HG02840 (cell line): Measurements from ENCODE around the gene JAKMIP2.
"Not testable (repeated sequence)": the region's sequence is repeated elsewhere in the genome, so short reads cannot be mapped to it uniquely, and the experiment has no call there.

Source experiments
- ATAC-seq: cut with Tn5 transposase; IDR thresholded peaks from one replicate; pipeline ENCODE4 v1.9.1; 2021; ENCODE audit warnings: mild to moderate bottlenecking, moderate library complexity, moderate number of reproducible peaks; ENCODE audit not compliant: unreplicated experiment, low FRiP score

Gene JAKMIP2

GRCh38 chr5:147621016-147621415, 161.5 kb downstream of the JAKMIP2 start:
- ATAC-seq = no peak

DNA sequence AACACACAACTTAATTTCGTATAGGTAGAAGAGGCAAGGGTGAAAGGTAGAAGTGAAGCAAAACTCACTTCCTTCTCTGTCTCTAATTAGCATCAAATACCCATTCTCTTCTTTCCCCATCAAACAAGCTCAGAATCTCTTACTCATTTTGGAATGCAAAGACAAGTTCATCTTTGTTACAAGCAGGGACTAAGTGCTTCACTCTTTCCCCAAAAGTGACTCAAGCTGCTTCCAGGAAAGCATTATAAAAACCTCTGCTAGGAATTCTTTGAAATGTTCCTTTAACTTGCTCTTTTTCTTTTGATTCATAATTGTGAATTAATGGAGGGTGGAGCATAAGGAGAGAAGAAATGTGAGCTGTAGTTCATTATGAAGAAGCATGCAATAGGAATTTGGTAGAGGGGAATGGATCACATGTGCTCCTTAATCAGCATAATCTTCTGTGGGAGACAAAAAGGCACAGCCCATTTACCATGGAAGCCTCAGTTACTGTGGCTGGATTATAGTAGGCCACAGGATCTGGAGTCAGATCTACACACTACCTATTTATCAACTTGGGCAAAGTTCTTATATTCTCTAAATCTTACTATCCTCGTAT, 163.1 kb downstream of the JAKMIP2 start:
- no peak for ATAC-seq

DNA sequence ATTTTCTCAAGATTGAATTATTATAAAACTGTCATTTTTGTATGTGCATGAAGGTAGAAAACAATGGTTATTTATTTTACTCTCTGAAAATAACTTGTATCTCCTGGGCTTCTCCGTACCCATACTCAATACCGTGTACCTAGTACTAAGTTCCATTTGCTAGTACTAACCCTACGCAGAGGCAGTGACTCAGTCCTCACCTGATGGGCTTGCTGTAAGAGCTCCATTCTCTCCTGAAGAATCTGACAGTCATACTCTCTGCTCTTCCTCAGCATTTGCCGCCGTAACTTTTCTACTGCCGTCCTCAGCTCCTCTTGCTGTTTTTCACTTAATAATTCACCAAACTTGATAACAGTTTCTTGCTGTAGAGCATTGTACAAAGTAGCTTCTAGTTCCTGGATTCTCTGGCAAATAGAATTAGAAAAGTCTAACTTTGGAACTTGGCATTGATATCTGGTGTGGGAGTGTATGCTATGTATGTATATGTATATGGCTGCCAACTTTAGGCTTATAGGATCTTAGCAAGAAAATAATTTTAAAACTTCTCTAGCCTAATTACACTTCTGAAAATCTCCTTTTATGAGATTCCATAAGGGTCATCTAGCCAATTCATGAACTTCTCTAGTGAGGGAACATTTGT, 164.7 kb downstream of the JAKMIP2 start:
- no peak for ATAC-seq

GRCh38 chr5:147617191-147617606, 165.3 kb downstream of the JAKMIP2 start:
- ATAC-seq = no peak

- ATAC-seq = no peak
These were observed 166.1 kb downstream of the JAKMIP2 start for GRCh38 chr5:147616421-147616820.

DNA sequence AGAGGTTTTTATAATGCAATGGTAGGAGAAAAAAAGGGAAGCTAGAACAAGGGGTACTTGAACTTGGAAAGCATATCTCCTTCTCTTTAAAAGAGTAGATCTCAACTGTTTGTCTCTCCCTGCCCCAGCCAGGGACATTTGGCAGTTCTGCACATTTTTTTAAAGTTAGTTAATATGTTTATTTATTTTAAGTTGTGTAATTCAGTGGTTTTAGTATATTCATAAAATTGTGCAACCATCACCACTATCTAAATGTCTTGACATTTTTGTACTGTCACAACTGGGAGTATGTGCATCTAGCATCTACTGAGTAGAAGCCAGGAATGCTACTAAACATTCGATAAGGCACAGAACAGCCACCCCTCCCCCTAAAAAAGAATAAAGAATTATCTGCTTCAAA, 169.2 kb downstream of the JAKMIP2 start:
- no peak for ATAC-seq

DNA sequence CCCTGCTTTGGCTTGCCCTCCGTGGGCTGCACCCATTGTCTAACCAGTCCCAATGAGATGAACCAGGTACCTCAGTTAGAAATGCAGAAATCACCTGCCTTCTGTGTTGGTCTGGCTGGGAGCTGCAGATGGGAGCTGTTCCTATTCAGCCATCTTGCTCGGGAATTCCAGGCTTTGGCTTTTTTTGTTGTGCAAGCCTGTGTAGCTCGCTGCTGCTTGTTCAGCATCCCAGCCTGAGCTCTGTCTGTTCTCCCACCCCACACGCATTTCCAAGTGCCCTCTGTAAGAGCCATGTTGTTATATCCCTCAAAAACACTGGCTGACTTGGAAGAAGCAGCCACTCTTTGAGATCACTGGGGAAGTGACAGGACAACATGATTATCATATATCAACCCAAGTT, 171.0 kb downstream of the JAKMIP2 start:
- ATAC-seq = no peak

GRCh38 chr5:147610798-147611197, 171.7 kb downstream of the JAKMIP2 start:
- no peak for ATAC-seq

GRCh38 chr5:147601652-147602051, 180.9 kb downstream of the JAKMIP2 start:
- ATAC-seq = no peak

- no peak for ATAC-seq
These were observed 191.4 kb downstream of the JAKMIP2 start for GRCh38 chr5:147591120-147591519.

GRCh38 chr5:147590096-147590495, 192.4 kb downstream of the JAKMIP2 start:
- ATAC-seq = no peak

- no peak for ATAC-seq
These were observed 195.7 kb downstream of the JAKMIP2 start for GRCh38 chr5:147586832-147587231.

DNA sequence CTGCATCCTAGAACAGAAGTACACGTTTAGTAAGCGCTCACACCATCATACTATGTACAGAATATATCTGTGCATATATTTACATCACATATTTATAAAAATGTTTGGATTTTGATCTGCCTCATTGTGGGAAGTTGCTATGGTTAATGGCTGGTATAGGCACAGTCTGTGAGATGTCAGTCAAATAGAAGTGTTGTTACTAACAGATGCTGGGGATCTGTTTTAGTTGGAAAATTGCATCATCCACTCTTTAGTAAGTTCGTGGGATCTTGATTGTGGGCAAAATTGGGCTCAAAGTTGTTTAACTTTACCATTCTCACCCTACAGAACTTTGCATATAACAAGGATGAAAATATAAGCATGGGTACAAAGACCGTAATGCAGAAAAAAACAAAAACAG, 196.3 kb downstream of the JAKMIP2 start:
- no peak for ATAC-seq

- not testable (repeated sequence) for ATAC-seq
These were observed 200.3 kb downstream of the JAKMIP2 start for GRCh38 chr5:147582272-147582671.

- not testable (repeated sequence) for ATAC-seq
These were observed 202.1 kb downstream of the JAKMIP2 start for GRCh38 chr5:147580418-147580817.

- ATAC-seq = no peak
These were observed 204.1 kb downstream of the JAKMIP2 start for GRCh38 chr5:147578228-147579024.

DNA sequence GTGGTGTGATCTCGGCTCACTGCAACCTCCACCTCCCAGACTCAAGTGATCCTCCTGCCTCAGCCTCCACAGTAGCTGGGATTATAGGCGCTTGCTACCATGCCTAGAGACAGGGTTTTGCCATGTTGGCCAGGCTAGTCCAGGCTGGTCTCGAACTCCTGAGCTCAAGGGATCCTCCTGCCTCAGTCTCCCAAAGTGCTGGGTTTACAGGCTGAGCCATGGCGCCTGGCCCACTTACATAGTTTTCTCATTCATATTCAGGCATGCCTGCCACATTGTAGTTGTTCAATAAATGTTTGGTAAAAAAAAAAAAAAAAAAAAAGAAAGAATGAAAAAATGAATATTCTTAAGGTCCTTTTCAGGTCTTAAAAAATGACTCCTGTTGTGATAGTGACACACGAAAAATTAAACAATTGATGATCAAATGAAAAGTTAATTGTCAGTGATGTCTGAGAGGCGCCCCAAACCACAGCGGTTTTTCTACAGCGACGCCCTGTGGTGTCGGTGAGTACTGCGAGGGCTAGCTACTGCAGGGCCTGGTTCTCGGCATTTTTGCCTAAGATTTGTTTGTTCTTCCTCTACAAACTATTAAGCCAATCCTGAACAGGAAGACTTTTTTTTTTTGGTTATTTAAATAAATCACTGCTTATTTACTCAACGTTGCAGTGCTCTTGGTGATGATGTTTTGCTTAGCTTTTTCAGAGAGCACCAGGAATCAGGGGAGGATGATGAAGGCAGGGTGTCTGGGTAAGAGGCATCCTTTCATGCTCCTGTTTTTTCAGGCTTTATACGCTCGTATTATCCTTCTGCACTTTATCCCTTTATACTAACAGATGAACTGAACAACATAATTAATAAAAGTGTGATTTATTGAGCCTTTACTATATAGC, 205.6 kb downstream of the JAKMIP2 start:
- ATAC-seq = no peak

DNA sequence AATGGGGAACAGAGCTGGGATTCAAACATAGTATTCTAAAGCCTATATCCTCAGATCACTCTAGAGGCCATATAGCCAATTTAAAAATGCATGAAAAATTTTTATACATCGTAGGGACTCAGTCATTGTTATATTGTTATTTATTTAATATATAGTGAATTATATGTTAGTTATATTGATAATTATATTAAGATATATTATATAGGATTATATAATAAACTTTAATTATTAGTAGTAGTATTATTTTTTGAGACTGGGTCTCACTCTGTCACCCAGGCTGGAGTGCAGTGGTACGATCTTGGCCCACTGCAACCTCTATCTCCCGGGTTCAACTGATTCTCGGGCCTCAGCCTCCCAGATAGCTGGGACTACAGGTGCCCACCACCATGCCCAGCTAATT, 206.9 kb downstream of the JAKMIP2 start:
- no peak for ATAC-seq

DNA sequence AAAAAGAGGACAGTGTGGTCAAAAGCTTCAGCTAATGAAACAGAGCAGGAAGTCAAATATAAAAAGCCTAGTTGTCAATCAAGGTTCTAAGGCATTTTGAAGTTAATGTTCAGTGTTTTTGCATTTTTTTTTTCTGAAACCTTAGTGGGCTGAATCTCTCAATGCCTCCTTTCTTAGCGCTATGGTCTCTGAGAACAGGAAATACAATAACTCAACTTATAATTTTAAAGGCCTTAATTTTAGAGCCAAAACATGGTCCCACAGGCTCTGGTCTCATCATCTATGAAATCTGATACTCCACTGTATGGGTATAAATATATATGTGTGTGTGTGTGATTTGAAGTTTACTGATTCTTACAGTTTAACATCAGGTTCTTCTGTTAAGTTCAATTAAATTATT, 209.3 kb downstream of the JAKMIP2 start:
- no peak for ATAC-seq

DNA sequence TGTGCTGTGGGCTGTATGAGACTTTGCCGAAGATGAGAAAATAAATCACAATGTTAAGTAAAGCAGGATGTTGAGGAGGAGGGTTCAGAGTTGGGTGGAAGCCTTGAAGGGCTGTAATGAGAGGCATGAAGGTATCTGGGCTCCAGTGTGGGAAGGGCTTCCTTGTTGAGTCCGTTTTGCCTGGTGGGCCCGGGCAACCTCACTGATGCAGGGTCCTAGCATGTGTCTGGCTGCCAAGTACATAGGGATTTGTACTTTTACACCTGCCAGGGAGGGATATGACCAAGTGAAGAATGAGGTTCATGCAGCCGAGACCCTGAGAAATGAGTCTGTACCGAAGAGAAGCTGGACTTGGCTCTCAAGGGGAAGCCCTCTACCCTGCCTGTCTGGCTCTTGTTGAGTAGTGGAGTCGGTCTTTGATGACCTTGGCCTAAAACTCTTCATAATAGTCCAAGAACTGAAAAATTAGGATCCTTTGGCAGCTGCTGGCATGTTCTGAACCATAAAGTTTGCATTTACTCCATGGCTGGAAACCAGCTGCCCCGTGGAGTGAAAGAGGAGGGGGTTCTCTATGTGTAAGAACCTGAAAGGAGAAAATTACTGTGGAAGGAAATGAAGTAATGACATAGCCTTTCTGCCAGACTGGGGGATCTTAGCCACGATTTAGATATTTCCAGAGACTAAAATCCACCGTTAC, 213.7 kb downstream of the JAKMIP2 start:
- no peak for ATAC-seq
